ENCODE results near the gene RAB3IL1.

RAB3IL1 gene

DNA sequence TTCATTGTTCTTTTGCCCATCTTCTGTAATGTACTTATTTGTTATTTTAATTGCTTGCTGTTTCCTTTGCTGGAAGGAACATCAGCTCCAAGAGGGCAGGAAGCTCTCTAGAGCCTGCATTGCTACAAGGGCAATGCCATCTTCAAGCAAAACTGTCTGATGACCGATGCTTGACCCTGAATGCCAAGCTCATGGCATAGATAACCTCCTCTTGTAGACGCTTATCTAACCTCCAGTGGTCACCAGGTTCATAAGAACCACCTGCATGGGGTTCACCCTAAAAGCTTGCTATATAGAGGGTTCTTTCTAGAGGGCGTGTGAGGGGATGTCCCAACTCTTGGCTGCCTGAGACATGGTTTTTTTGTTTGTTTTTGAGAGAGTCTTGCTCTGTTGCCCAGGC lies 42.5 kb downstream of the RAB3IL1 start:
- no peaks in the 10 kb centered on the region for H3K9me3 Mint-ChIP-seq
- no peak overlapping the region for H3K27ac Mint-ChIP-seq
- no peaks in the 10 kb centered on the region for H3K36me3 Mint-ChIP-seq
- DNase-seq = no peak
- no peak overlapping the region for H3K4me3 Mint-ChIP-seq
- peaks cover 45% of the 10 kb centered on the region for H3K27me3 Mint-ChIP-seq
- H3K4me1 Mint-ChIP-seq = peaks cover 3% of the 10 kb centered on the region
- CTCF ChIA-PET = interaction anchor here (0.7 to 1.2 kb wide), 3 partner anchors 25 to 233 kb away, joined by 3 to 5 read pairs (median 4); no protein-coding TSS in a partner anchor

DNA sequence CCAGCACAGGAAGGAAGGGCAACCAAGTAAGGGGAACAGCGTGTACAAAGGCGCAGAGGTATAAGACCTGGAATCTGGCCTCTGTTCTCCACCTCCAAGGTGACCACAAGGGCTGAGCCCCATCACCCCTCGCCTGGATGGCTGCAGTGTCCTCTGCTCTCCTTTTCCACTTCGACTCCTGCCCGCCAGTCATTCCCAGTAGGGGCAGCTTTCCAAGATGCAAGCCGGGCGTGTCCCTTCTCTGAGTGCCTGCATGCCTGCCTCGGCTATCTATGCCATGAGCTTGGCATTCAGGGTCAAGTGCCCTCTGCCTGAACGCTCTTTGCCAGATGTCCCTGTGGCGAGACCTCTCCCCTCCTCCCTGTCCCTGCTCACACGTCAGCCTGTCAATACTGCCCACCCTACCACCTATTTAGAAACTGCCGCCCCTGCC lies 43.0 kb downstream of the RAB3IL1 start:
- Mint-ChIP-seq H3K9me3 (no peaks in the 10 kb centered on the region), H3K4me3 (no peak overlapping the region), H3K4me1 (peaks cover 3% of the 10 kb centered on the region), H3K27me3 (peaks cover 46% of the 10 kb centered on the region), H3K36me3 (no peaks in the 10 kb centered on the region), H3K27ac (no peak overlapping the region)
- CTCF ChIA-PET = interaction anchor here (1.2 to 5.3 kb wide), 3 partner anchors 24 to 234 kb away, joined by 5 to 29 read pairs (median 5); no protein-coding TSS in a partner anchor
- no peak for DNase-seq

DNA sequence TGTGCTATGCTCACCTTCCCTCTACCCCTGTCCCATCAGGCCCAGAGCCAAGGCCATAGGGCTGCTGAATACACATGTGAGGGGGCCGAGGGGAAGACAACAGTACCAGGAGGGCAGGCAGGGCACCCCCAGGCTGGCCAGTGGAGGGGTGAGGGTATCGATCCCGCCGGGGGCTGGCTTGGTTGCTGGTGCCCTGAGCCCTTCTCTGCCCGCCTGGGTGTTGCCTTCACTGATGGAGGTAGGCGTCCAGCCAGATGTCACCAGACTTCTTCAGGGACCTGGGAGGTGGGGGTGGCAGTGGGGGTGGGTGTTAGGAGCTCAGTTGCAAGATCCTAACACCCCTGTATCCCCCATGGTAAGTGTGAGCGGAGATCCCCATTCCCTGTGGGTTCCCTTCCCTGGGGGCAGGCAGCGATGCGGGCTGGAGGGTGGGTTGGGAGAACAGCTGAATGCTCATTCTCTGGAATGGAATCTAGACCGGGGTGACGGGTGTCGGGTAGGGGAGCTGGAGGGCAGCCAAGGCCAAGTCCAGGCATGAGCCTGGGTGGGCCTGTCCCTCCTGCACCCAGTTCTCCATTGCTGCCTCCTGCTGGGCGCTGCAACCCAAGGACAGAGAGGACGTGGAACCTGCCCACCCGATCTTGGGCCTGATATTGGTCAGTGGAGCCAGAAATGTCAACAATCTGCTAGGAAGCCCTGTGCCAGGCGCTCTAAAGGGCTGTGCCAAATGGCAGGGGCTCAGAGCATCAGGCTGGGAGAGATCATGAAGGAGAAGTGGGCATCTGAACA lies 43.6 kb downstream of the RAB3IL1 start:
- DNase-seq = no peak
- CTCF ChIA-PET = interaction anchor here (1.1 to 5.3 kb wide), 4 partner anchors 24 to 208 kb away, joined by 3 to 29 read pairs (median 4); no protein-coding TSS in a partner anchor
- Mint-ChIP-seq H3K27ac (no peak overlapping the region), H3K36me3 (no peaks in the 10 kb centered on the region), H3K4me3 (no peak overlapping the region), H3K9me3 (no peaks in the 10 kb centered on the region), H3K4me1 (peaks cover 3% of the 10 kb centered on the region), H3K27me3 (peaks cover 46% of the 10 kb centered on the region)

DNA sequence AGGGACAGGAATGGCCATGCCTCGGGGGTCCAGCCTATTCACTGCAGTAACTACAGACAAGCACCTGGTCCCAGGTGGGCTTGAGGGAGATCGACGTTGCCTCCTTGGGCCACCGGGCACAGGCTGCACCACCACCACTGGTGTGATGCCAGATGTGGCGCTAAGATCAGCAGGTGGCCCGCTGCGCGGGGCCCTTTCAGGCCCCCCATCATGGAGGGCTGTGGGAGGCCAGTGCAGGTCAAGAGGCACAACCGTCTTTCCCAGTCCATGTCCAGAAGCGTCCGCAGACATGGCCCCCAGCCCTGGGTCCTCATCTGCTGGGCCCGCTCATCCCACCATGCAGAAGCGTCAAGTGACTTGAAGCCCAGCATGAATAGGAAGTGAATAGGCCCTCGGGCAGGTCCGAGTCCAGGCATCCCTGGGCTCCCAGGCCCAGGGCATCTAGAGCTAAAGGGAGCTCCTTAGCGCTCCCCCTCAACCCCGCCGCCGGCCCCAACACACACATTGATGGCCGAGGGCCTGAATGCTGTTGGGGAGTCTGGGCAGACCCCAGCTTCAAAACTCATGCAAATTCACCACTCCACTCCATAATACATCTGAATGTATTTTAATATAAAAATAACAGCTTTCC lies 44.3 kb downstream of the RAB3IL1 start:
- Mint-ChIP-seq H3K4me3 (no peak overlapping the region), H3K27ac (no peak overlapping the region), H3K27me3 (peaks cover 43% of the 10 kb centered on the region), H3K9me3 (no peaks in the 10 kb centered on the region), H3K4me1 (peaks cover 3% of the 10 kb centered on the region), H3K36me3 (no peaks in the 10 kb centered on the region)
- DNase-seq = no peak
- CTCF ChIA-PET = interaction anchor here (0.6 to 5.3 kb wide), 7 partner anchors 23 to 235 kb away, joined by 3 to 31 read pairs (median 5); no protein-coding TSS in a partner anchor

DNA sequence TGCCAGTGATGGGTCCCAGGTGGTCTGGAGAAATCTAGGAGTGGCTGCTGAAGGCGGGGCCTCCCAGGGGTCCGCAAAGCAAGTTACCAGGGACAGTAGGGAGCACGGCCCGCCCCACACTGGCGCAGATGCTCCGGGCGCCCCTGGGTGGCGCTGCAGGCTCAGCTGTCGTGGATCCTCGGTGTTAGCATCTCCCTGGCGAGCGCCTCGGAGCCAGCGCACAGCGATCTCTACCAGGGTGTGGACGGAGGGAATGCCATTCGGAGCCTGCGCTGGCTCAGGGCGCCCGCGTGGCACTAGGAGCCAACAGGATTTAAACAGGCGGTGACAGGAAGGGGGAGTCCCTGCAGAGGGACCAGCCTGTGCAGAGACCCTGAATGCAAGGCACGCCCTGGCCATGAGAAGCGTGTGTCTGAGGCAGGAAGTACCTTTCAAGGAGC lies 46.2 kb downstream of the RAB3IL1 start:
- CTCF ChIA-PET = interaction anchor here (0.6 to 5.3 kb wide), 16 partner anchors 8 to 237 kb away, joined by 3 to 31 read pairs (median 5); no protein-coding TSS in a partner anchor
- Mint-ChIP-seq H3K4me3 (peak overlapping the region; percentile 55), H3K27ac (no peak overlapping the region)

DNA sequence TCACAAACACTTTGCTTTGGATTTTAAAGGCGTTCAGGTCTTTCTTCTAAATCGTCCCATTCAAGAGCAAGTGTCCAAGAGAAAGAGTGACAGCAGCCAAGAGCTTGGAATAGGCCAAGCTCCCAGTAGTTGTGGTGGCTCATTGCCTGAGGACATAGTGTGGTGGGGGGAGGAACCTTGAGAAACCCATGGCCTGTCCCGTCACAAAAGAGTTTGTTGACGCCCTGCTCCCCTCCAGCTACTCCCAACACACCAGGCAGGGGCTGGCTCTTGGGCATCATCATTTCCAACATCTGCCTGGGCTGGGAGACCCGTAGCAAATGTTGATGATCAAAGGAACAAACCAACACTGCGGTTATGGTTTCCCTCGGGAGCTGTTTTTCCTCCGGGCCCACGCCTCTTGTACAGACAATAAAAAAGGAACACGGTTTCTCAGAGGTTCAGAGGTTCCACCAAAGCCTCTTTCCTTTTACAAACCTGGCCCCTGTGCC lies 46.8 kb downstream of the RAB3IL1 start:
- Mint-ChIP-seq H3K4me3 (no peak overlapping the region), H3K36me3 (peaks cover 4% of the 10 kb centered on the region), H3K9me3 (no peaks in the 10 kb centered on the region), H3K4me1 (peaks cover 3% of the 10 kb centered on the region), H3K27me3 (peaks cover 39% of the 10 kb centered on the region), H3K27ac (no peak overlapping the region)
- CTCF ChIA-PET = interaction anchor here (0.6 to 5.3 kb wide), 15 partner anchors 8 to 237 kb away, joined by 3 to 31 read pairs (median 5); no protein-coding TSS in a partner anchor
- no peak for DNase-seq

More for the DNA sequence above, 46.2 kb downstream of the RAB3IL1 start:
- peaks cover 39% of the 10 kb centered on the region for H3K27me3 Mint-ChIP-seq
- H3K4me1 Mint-ChIP-seq = peaks cover 3% of the 10 kb centered on the region
- H3K9me3 Mint-ChIP-seq = no peaks in the 10 kb centered on the region
- H3K36me3 Mint-ChIP-seq = no peaks in the 10 kb centered on the region
- DNase-seq = peak; percentile 78

DNA sequence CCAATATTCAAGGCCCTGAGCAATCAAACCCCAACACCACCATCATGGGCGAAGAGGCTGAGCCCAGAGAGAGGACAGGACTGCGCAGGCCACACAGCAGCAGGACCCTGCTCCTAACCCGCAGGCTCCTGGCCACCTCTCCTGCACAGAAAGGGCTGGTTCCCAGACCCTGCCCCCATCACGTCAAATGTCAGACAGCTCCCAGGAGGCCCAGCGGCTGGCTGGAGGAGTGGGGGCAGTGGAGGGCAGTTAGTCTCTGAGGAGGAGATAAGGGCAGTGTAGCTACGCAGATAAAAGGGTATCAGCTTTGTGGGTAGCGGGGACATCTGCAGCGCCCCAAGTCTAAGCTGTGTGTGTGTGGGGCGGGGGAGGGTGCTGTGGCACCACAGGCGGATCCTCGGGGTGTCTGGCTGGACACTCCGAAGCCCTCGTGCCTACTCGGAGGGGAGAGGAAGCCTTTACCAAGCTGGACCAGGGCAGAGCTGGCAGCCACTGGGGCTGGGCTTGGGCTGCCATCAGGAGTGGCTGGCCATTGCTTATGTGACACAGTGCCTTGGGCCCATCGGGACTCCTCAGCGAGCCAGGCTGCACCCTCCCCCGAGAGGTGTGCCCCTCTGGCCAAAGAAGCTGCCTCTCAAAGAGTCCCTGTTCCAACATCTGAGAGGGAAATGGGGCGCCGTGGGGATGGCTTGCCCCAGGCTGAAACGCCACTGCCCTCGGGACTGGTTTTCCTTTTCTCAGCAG lies 47.5 kb downstream of the RAB3IL1 start:
- no peak for DNase-seq
- no peak overlapping the region for H3K27ac Mint-ChIP-seq
- H3K4me3 Mint-ChIP-seq = no peak overlapping the region
- peaks cover 39% of the 10 kb centered on the region for H3K27me3 Mint-ChIP-seq
- peaks cover 7% of the 10 kb centered on the region for H3K36me3 Mint-ChIP-seq
- no peaks in the 10 kb centered on the region for H3K9me3 Mint-ChIP-seq
- CTCF ChIA-PET = interaction anchor here (1.0 to 5.3 kb wide), 13 partner anchors 9 to 238 kb away, joined by 3 to 31 read pairs (median 6); no protein-coding TSS in a partner anchor
- H3K4me1 Mint-ChIP-seq = peaks cover 3% of the 10 kb centered on the region

DNA sequence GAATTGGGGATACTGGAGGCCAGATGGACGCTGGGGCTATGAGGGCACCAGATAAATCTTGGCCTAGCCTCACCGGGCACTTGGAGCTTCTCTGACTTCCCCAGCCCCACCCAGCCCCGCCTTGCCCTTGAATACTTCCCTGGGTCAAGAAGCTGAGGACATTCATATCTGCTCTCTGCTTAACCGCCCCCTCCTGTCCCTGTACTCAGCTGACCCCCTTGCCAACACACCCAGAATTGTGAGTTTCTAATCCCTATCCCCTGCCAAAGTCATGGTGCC lies 48.0 kb downstream of the RAB3IL1 start:
- Mint-ChIP-seq H3K36me3 (peaks cover 11% of the 10 kb centered on the region), H3K9me3 (no peaks in the 10 kb centered on the region), H3K27ac (no peak overlapping the region), H3K4me3 (no peak overlapping the region), H3K4me1 (peaks cover 3% of the 10 kb centered on the region), H3K27me3 (peaks cover 39% of the 10 kb centered on the region)
- CTCF ChIA-PET = interaction anchor here (1.0 to 5.3 kb wide), 6 partner anchors 10 to 238 kb away, joined by 4 to 31 read pairs (median 11); no protein-coding TSS in a partner anchor
- DNase-seq = no peak

DNA sequence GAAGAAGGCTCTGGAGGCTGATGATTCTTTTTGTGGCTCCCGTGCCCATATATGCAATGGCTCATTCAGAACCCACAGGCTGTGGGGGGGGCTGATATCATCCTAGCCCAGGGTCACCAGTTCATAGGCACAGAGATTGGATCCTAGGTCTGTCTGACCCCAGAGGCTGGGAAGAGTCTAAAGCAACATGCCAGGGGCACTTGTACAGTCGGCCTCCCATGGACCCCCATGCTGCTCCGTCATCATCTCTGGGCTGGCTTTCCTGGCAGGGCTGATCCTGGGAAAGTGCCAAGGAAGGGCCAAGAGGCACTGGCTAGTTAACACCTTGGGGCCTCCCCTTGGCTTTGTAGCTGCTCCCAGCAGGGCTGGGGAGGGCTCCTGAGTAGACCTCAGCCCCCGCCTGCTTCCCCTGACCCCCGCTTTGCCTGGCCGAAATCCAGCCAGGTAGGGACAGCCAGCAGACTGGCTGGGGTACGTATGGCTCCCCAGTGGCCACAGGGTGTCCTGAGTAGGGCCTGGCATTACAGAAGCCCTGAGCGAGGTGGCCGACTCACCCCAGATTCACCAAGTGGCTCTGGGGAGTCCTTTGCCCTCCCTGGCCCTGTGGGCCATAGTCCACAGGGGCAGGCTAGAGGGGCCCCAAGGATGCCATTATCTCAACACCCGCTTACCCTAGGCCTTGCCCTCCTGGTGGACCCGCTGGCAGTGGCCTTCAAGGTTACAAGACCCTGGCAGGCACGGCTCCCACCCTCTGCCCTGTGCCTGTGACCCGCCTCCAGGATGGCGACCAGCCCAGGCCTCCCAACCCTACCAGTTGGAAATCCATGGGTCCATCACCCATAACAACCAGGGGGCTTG lies 48.6 kb downstream of the RAB3IL1 start:
- Mint-ChIP-seq H3K4me1 (peaks cover 3% of the 10 kb centered on the region), H3K27ac (no peak overlapping the region), H3K4me3 (no peak overlapping the region), H3K36me3 (peaks cover 11% of the 10 kb centered on the region), H3K9me3 (no peaks in the 10 kb centered on the region), H3K27me3 (peaks cover 34% of the 10 kb centered on the region)
- CTCF ChIA-PET = interaction anchor here (1.0 to 2.4 kb wide), 3 partner anchors 71 to 214 kb away, joined by 3 to 12 read pairs (median 4); no protein-coding TSS in a partner anchor
- no peak for DNase-seq

DNA sequence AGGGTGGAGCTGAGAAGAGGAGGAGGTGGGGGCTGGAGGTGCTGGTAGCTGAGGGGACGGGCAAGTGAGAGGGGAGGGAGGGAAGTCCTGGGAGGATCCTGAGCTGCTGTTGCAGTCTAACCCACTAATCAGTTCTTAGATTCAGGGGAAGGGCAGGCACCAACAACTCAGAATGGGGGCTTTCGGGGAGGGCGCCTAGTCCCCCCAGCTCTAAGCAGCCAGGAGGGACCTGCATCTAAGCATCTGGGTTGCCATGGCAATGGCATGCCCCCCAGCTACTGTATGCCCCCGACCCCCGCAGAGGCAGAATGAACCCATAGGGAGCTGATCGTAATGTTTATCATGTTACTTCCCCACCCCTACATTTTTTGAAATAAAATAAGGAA lies 50.4 kb downstream of the RAB3IL1 start:
- Mint-ChIP-seq H3K36me3 (peaks cover 14% of the 10 kb centered on the region), H3K27ac (no peak overlapping the region), H3K9me3 (no peaks in the 10 kb centered on the region), H3K4me1 (peaks cover 3% of the 10 kb centered on the region), H3K27me3 (peaks cover 21% of the 10 kb centered on the region), H3K4me3 (no peak overlapping the region)
- CTCF ChIA-PET = interaction anchor here (1.0 to 1.5 kb wide), 4 partner anchors 32 to 214 kb away, joined by 3 to 4 read pairs (median 4); no protein-coding TSS in a partner anchor
- DNase-seq = no peak

DNA sequence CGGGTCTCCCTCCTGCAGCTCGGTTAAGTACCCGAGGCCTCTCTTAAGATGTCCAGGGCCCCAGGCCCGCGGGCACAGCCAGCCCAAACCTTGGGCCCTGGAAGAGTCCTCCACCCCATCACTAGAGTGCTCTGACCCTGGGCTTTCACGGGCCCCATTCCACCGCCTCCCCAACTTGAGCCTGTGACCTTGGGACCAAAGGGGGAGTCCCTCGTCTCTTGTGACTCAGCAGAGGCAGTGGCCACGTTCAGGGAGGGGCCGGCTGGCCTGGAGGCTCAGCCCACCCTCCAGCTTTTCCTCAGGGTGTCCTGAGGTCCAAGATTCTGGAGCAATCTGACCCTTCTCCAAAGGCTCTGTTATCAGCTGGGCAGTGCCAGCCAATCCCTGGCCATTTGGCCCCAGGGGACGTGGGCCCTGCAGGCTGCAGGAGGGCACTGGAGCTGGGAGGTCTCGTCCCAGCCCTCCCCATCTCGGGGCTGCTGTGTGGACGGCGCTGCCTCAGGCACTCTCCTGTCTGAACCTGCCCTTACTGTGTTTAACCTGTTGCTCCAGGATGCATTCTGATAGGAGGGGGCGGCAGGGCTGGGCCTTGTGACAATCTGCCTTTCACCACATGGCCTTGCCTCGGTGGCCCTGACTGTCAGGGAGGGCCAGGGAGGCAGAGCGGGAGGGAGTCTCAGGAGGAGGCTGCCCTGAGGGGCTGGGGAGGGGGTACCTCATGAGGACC lies 51.0 kb downstream of the RAB3IL1 start:
- Mint-ChIP-seq H3K4me1 (peaks cover 3% of the 10 kb centered on the region), H3K9me3 (no peaks in the 10 kb centered on the region), H3K27ac (no peak overlapping the region), H3K4me3 (no peak overlapping the region), H3K27me3 (peaks cover 15% of the 10 kb centered on the region), H3K36me3 (peaks cover 20% of the 10 kb centered on the region)
- DNase-seq = no peak
- CTCF ChIA-PET = interaction anchor here (1.0 to 1.5 kb wide), 3 partner anchors 33 to 215 kb away, joined by 3 to 4 read pairs (median 4); no protein-coding TSS in a partner anchor

Data from activated naive CD4-positive, alpha-beta T cell treated with anti-CD3 and anti-CD28 coated beads, Interleukin-2, amount 10 ng/mL, durations not matched to agents 7 days and 5 days (primary cell).